ENCODE measurements around the gene TPBGL.

TPBGL gene

DNA sequence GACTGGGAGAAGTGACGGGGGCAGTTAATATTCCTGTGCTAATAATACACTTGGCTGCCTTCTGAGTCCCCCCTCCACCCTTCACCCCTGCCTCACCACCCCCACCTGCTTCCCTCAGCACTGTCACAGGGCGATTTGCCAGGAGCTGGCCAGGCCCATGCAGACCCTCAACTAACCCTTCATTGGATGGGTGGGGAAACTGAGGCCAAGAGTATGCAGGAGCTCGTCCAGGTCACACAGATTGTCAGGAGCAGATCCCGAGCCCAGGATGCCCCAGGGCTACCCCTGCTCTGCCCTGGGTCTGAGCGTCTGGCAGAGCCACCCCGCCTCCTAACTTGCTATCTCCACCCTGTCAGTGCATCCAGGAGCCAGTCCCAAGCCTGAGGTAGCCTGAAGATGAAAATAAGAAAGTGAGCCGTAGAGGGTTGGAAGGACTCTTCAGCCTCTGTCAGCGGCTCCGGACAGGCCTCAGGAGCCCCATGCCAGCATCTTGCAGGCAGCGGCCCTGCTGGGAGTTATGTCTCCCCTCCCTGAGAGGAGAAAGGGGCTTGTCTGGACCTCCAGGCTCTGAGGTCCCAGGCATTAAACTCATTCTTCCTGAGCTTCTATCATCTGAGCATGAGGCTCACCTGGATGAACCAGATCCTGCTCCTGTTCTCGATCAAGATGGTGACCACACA lies 6.2 kb downstream of the TPBGL start:
- ATAC-seq (ENCODE audit: insufficient read depth, low read depth) (no peak), DNase-seq (no peak)
- H3K4me1 ChIP-seq (ENCODE audit: insufficient read depth, low read length) = no peaks in the 10 kb centered on the region
- H3K79me2 ChIP-seq (ENCODE audit: insufficient read depth, low read length) = no peaks in the 10 kb centered on the region
- no peaks in the 10 kb centered on the region for H4K20me1 ChIP-seq (ENCODE audit: insufficient read depth, low read length)
- no peak for TF ChIP-seq CTCF (IDR thresholded peaks at IDR 0.05; ENCODE audit: borderline replicate concordance, extremely low read depth, low read length, poor library complexity, severe bottlenecking)
- TF ChIP-seq EZH2 (IDR thresholded peaks at IDR 0.05; ENCODE audit: borderline replicate concordance, low read depth, low read length, severe bottlenecking) = no peak
- no peak overlapping the region for H2AFZ ChIP-seq (ENCODE audit: low read depth, low read length)
- no peaks in the 10 kb centered on the region for H3K36me3 ChIP-seq (ENCODE audit: insufficient read depth, low read length)
- H3K9me3 ChIP-seq (ENCODE audit: insufficient read depth, low read length, severe bottlenecking) = no peaks in the 10 kb centered on the region
- no peaks in the 10 kb centered on the region for H3K27me3 ChIP-seq (ENCODE audit: insufficient read depth, low read length, poor library complexity)
- H3K4me2 ChIP-seq (ENCODE audit: insufficient read depth, low read length) = no peak overlapping the region
- H3K4me3 ChIP-seq (ENCODE audit: low read depth in 1 of 2, low read length in 2 of 2) = no peak overlapping the region
- no peak overlapping the region for H3K27ac ChIP-seq (ENCODE audit: low read length)
- no peak overlapping the region for H3K9ac ChIP-seq (ENCODE audit: low read depth, low read length)

DNA sequence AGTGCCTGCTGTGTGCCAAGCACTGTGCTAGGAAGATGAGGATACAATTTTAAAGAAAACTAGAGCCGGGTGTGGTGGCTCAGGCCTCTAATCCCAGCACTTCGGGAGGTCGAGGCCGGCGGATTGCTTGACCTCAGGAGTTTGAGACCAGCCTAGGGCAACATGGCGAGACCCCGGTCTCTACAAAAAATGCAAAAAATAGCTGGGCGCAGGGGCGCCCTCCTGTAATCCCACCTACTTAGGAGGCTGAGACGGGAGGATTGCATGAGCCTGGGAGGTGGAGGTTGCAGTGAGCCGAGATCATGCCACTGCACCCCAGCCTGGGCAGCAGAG lies 8.3 kb downstream of the TPBGL start:
- Histone ChIP-seq H3K4me3 (ENCODE audit: low read depth in 1 of 2, low read length in 2 of 2) (no peak overlapping the region), H3K27ac (ENCODE audit: low read length) (no peak overlapping the region), H3K79me2 (ENCODE audit: insufficient read depth, low read length) (no peaks in the 10 kb centered on the region), H3K36me3 (ENCODE audit: insufficient read depth, low read length) (no peaks in the 10 kb centered on the region), H3K4me2 (ENCODE audit: insufficient read depth, low read length) (no peak overlapping the region), H3K9ac (ENCODE audit: low read depth, low read length) (no peak overlapping the region), H3K4me1 (ENCODE audit: insufficient read depth, low read length) (no peaks in the 10 kb centered on the region), H3K9me3 (ENCODE audit: insufficient read depth, low read length, severe bottlenecking) (peaks cover 3% of the 10 kb centered on the region), H3K27me3 (ENCODE audit: insufficient read depth, low read length, poor library complexity) (no peaks in the 10 kb centered on the region), H2AFZ (ENCODE audit: low read depth, low read length) (no peak overlapping the region), H4K20me1 (ENCODE audit: insufficient read depth, low read length) (no peaks in the 10 kb centered on the region)
- DNase-seq (no peak), ATAC-seq (ENCODE audit: insufficient read depth, low read depth) (no peak)
- TF ChIP-seq EZH2 (IDR thresholded peaks at IDR 0.05; ENCODE audit: borderline replicate concordance, low read depth, low read length, severe bottlenecking) = no peak
- TF ChIP-seq CTCF (IDR thresholded peaks at IDR 0.05; ENCODE audit: borderline replicate concordance, extremely low read depth, low read length, poor library complexity, severe bottlenecking) = no peak

DNA sequence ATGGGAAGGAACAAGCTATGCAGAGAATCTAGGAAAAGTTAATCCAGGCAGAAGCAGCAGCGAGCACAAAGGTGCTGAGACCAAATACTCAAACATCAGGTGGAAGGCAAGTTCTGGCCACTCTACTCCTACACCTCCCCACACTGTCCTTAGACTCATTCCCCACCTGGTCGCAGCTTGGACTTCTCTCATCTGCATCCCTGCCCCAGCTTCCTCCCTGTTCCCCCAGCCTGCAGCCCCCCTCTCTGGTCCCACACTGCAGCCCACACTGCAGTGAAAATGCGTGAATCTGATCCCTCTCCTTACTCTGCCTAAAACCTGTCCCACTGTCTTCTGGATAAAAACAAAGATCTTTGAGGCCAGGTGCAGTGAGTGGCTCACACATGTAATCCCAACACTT lies 9.1 kb downstream of the TPBGL start:
- H3K79me2 ChIP-seq (ENCODE audit: insufficient read depth, low read length) = no peaks in the 10 kb centered on the region
- H3K9ac ChIP-seq (ENCODE audit: low read depth, low read length) = no peak overlapping the region
- ATAC-seq (ENCODE audit: insufficient read depth, low read depth) = no peak
- no peaks in the 10 kb centered on the region for H4K20me1 ChIP-seq (ENCODE audit: insufficient read depth, low read length)
- H2AFZ ChIP-seq (ENCODE audit: low read depth, low read length) = no peak overlapping the region
- H3K4me2 ChIP-seq (ENCODE audit: insufficient read depth, low read length) = no peak overlapping the region
- no peak overlapping the region for H3K4me3 ChIP-seq (ENCODE audit: low read depth in 1 of 2, low read length in 2 of 2)
- no peaks in the 10 kb centered on the region for H3K27me3 ChIP-seq (ENCODE audit: insufficient read depth, low read length, poor library complexity)
- no peak for TF ChIP-seq CTCF (IDR thresholded peaks at IDR 0.05; ENCODE audit: borderline replicate concordance, extremely low read depth, low read length, poor library complexity, severe bottlenecking)
- no peak for TF ChIP-seq EZH2 (IDR thresholded peaks at IDR 0.05; ENCODE audit: borderline replicate concordance, low read depth, low read length, severe bottlenecking)
- no peaks in the 10 kb centered on the region for H3K36me3 ChIP-seq (ENCODE audit: insufficient read depth, low read length)
- H3K27ac ChIP-seq (ENCODE audit: low read length) = no peak overlapping the region
- no peak for DNase-seq
- H3K9me3 ChIP-seq (ENCODE audit: insufficient read depth, low read length, severe bottlenecking) = peaks cover 3% of the 10 kb centered on the region
- no peaks in the 10 kb centered on the region for H3K4me1 ChIP-seq (ENCODE audit: insufficient read depth, low read length)

GRCh38 chr11:75254326-75254725 lies 13.8 kb downstream of the TPBGL start:
- no peak overlapping the region for H3K4me2 ChIP-seq (ENCODE audit: insufficient read depth, low read length)
- DNase-seq (no peak), ATAC-seq (ENCODE audit: insufficient read depth, low read depth) (no peak)
- H3K79me2 ChIP-seq (ENCODE audit: insufficient read depth, low read length) = no peaks in the 10 kb centered on the region
- peaks cover 3% of the 10 kb centered on the region for H3K9me3 ChIP-seq (ENCODE audit: insufficient read depth, low read length, severe bottlenecking)
- no peaks in the 10 kb centered on the region for H3K27me3 ChIP-seq (ENCODE audit: insufficient read depth, low read length, poor library complexity)
- no peaks in the 10 kb centered on the region for H3K36me3 ChIP-seq (ENCODE audit: insufficient read depth, low read length)
- H3K9ac ChIP-seq (ENCODE audit: low read depth, low read length) = no peak overlapping the region
- H2AFZ ChIP-seq (ENCODE audit: low read depth, low read length) = no peak overlapping the region
- H3K4me1 ChIP-seq (ENCODE audit: insufficient read depth, low read length) = no peaks in the 10 kb centered on the region
- TF ChIP-seq CTCF (IDR thresholded peaks at IDR 0.05; ENCODE audit: borderline replicate concordance, extremely low read depth, low read length, poor library complexity, severe bottlenecking) = no peak
- no peak for TF ChIP-seq EZH2 (IDR thresholded peaks at IDR 0.05; ENCODE audit: borderline replicate concordance, low read depth, low read length, severe bottlenecking)
- H4K20me1 ChIP-seq (ENCODE audit: insufficient read depth, low read length) = no peaks in the 10 kb centered on the region
- no peak overlapping the region for H3K4me3 ChIP-seq (ENCODE audit: low read depth in 1 of 2, low read length in 2 of 2)
- no peak overlapping the region for H3K27ac ChIP-seq (ENCODE audit: low read length)

Measured in DND-41 (cell line).